Measurements from ENCODE around the gene PARN. TPM values are rescaled to one million over a fixed set of nuclear protein-coding genes. Genes with fewer than 3 reads are reported as not detected.

PARN gene
- polyA plus RNA-seq, 1 donor from 2014 or later: 53.5 TPM

- no peak overlapping the region for H3K4me3 Mint-ChIP-seq
- H3K36me3 Mint-ChIP-seq: peaks cover 21% of the 10 kb centered on the region
- H3K27me3 Mint-ChIP-seq: no peaks in the 10 kb centered on the region
- no peak overlapping the region for H3K27ac Mint-ChIP-seq
- no peaks in the 10 kb centered on the region for H3K4me1 Mint-ChIP-seq
- peaks cover 0 to 4% (median 0%) of the 10 kb centered on the region in 3 donors for H3K9me3 Mint-ChIP-seq
These were observed 90.4 kb downstream of the PARN start for GRCh38 chr16:14539631-14540030.

DNA sequence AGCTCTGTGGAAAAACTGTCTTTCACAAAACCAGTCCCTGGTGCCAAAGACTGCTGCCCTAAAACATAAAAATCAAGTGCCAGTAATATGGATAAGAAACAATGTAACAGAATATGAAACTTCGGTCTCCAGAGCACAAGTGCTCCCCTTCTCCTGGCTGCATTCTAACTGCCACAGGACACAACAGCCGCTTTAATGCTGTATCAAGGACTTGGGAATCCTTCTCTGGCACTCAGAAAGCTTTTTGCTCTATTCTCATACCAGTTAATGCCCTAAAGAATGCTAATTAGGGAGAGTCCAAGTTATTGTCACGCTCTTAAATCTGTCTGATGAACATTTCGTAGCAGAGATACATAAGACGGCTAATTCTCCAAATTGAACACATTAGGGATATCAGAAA lies 90.9 kb downstream of the PARN start:
- Mint-ChIP-seq H3K4me1 (no peaks in the 10 kb centered on the region), H3K27me3 (no peaks in the 10 kb centered on the region), H3K4me3 (no peak overlapping the region), H3K27ac (no peak overlapping the region), H3K36me3 (peaks cover 21% of the 10 kb centered on the region), H3K9me3 (peaks cover 0 to 4% (median 0%) of the 10 kb centered on the region in 3 donors)

- Mint-ChIP-seq H3K4me1 (no peaks in the 10 kb centered on the region), H3K4me3 (no peak overlapping the region), H3K36me3 (peaks cover 18% of the 10 kb centered on the region), H3K27ac (no peak overlapping the region), H3K9me3 (peaks cover 0 to 4% (median 0%) of the 10 kb centered on the region in 3 donors), H3K27me3 (no peaks in the 10 kb centered on the region)
These were observed 91.5 kb downstream of the PARN start for GRCh38 chr16:14538604-14539003.

DNA sequence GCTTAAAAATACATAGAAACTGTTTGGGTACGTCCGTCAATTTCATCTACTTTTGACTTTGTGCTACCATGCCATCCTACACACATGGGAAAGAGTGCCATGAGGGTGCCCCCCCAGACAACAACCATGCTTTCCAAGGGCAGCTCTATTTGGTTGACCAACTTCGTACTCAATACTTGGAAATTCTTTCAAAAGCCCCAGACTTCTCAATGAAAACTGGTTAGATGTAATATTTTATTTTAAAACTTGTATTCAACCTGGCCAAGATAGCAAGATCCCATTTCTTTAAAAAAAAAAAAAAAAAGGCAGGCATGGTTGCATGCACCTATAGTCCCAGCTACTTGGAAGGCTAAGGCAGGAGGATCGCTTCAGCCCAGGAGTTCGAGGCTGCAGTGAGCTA lies 98.4 kb downstream of the PARN start:
- H3K27ac Mint-ChIP-seq: no peak overlapping the region
- H3K27me3 Mint-ChIP-seq: no peaks in the 10 kb centered on the region
- H3K4me3 Mint-ChIP-seq: no peak overlapping the region
- no peaks in the 10 kb centered on the region for H3K9me3 Mint-ChIP-seq
- H3K36me3 Mint-ChIP-seq: peaks cover 5% of the 10 kb centered on the region
- H3K4me1 Mint-ChIP-seq: peaks cover 4 to 6% (median 5%) of the 10 kb centered on the region in 3 donors

GRCh38 chr16:14531101-14531500 lies 99.0 kb downstream of the PARN start:
- Mint-ChIP-seq H3K4me3 (no peak overlapping the region), H3K4me1 (peaks cover 4 to 6% (median 5%) of the 10 kb centered on the region in 3 donors), H3K36me3 (peaks cover 6% of the 10 kb centered on the region), H3K27me3 (no peaks in the 10 kb centered on the region), H3K27ac (no peak overlapping the region), H3K9me3 (no peaks in the 10 kb centered on the region)

DNA sequence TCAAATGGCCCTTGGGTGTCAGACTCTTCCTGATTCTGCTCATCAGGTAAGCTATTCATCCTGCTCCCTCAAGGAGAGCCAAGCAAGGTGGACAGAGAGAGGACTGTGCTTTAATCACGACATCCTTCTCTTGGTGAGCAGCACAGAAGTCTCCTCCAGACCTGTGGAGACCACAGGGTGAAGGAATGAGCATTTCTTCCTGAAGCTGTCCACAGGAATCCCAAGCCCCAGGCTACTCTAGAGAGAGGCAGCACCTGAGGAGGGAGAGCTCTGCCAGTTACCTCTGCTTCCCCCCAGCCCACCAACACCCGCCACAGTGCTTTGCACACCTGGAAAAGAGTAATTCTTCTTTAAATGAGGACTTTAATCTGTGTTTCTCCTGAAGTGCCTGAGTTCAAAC lies 100.0 kb downstream of the PARN start:
- peak overlapping the region in 1 of 3 donors; percentile 80 for H3K27ac Mint-ChIP-seq
- H3K27me3 Mint-ChIP-seq: no peaks in the 10 kb centered on the region
- peaks cover 4 to 6% (median 5%) of the 10 kb centered on the region in 3 donors for H3K4me1 Mint-ChIP-seq
- H3K36me3 Mint-ChIP-seq: peaks cover 7% of the 10 kb centered on the region
- no peak overlapping the region for H3K4me3 Mint-ChIP-seq
- H3K9me3 Mint-ChIP-seq: no peaks in the 10 kb centered on the region

- no peaks in the 10 kb centered on the region for H3K9me3 Mint-ChIP-seq
- H3K27ac Mint-ChIP-seq: no peak overlapping the region
- peaks cover 7% of the 10 kb centered on the region for H3K36me3 Mint-ChIP-seq
- H3K27me3 Mint-ChIP-seq: no peaks in the 10 kb centered on the region
- peaks cover 4 to 6% (median 5%) of the 10 kb centered on the region in 3 donors for H3K4me1 Mint-ChIP-seq
- no peak overlapping the region for H3K4me3 Mint-ChIP-seq
These were observed 100.9 kb downstream of the PARN start for GRCh38 chr16:14529010-14529669.

- peaks cover 7% of the 10 kb centered on the region for H3K36me3 Mint-ChIP-seq
- H3K27me3 Mint-ChIP-seq: no peaks in the 10 kb centered on the region
- H3K4me1 Mint-ChIP-seq: peaks cover 4 to 7% (median 5%) of the 10 kb centered on the region in 3 donors
- no peak overlapping the region for H3K27ac Mint-ChIP-seq
- H3K9me3 Mint-ChIP-seq: no peaks in the 10 kb centered on the region
- H3K4me3 Mint-ChIP-seq: no peak overlapping the region
These were observed 101.8 kb downstream of the PARN start for GRCh38 chr16:14528306-14528705.

- Mint-ChIP-seq H3K27me3 (no peaks in the 10 kb centered on the region), H3K36me3 (peaks cover 7% of the 10 kb centered on the region), H3K9me3 (no peaks in the 10 kb centered on the region), H3K4me1 (peaks cover 4 to 9% (median 5%) of the 10 kb centered on the region in 3 donors), H3K4me3 (no peak overlapping the region), H3K27ac (peak overlapping the region in 1 of 3 donors; percentile 62)
These were observed 102.5 kb downstream of the PARN start for GRCh38 chr16:14527411-14528044.

- H3K9me3 Mint-ChIP-seq: no peaks in the 10 kb centered on the region
- H3K27me3 Mint-ChIP-seq: no peaks in the 10 kb centered on the region
- H3K27ac Mint-ChIP-seq: no peak overlapping the region
- H3K36me3 Mint-ChIP-seq: peaks cover 7% of the 10 kb centered on the region
- H3K4me1 Mint-ChIP-seq: peaks cover 4 to 9% (median 5%) of the 10 kb centered on the region in 3 donors
- peak overlapping the region in 1 of 4 donors; percentile 22 for H3K4me3 Mint-ChIP-seq
These were observed 104.5 kb downstream of the PARN start for GRCh38 chr16:14525596-14525995.

DNA sequence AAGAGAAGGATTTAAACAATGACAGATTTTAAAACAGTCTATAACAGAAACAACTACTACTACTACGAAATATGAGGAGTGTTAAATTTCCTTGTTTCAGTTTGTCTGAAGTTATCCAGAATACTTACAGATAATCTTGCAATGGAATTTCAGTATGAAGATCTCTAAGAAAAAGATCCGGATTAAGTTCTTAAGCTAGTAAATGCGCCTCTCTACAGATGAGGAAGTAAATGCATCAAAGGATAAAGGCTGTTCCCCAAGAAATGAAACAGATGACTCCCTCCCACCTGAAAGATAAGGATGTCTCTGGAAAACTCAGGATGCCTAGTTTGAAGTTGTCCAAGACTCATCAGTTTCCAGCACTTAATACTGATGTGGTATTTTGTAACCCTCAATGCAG lies 105.1 kb downstream of the PARN start:
- Mint-ChIP-seq H3K4me3 (no peak overlapping the region), H3K27me3 (no peaks in the 10 kb centered on the region), H3K27ac (no peak overlapping the region), H3K4me1 (peaks cover 4 to 10% (median 5%) of the 10 kb centered on the region in 3 donors), H3K9me3 (no peaks in the 10 kb centered on the region), H3K36me3 (peaks cover 7% of the 10 kb centered on the region)

- Mint-ChIP-seq H3K4me1 (peaks cover 0 to 7% (median 4%) of the 10 kb centered on the region in 3 donors), H3K4me3 (no peak overlapping the region), H3K27me3 (no peaks in the 10 kb centered on the region), H3K27ac (no peak overlapping the region), H3K36me3 (peaks cover 2% of the 10 kb centered on the region), H3K9me3 (no peaks in the 10 kb centered on the region)
These were observed 106.4 kb downstream of the PARN start for GRCh38 chr16:14523632-14524031.

DNA sequence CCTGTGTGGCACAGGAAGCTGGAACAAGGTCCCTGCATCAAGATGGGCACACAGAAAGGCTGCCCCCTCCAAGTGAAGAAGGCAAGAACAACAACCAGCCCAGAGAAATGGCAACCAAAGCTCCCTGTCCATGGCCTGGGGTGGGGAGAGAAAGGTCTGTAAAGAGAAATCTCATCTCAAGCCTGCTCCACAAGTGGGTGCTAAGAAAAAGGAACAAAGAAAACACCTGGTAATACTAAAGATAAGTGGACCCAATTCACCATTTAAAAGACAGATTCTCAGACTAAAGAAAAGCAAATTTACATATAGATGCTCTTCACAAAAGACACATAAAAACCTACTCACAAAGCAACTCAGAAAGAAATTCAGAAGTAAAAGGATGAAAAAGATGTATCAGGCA lies 107.4 kb downstream of the PARN start:
- Mint-ChIP-seq H3K9me3 (no peaks in the 10 kb centered on the region), H3K36me3 (peaks cover 2% of the 10 kb centered on the region), H3K4me1 (peaks cover 0 to 7% (median 4%) of the 10 kb centered on the region in 3 donors), H3K27me3 (no peaks in the 10 kb centered on the region), H3K27ac (no peak overlapping the region), H3K4me3 (no peak overlapping the region)

DNA sequence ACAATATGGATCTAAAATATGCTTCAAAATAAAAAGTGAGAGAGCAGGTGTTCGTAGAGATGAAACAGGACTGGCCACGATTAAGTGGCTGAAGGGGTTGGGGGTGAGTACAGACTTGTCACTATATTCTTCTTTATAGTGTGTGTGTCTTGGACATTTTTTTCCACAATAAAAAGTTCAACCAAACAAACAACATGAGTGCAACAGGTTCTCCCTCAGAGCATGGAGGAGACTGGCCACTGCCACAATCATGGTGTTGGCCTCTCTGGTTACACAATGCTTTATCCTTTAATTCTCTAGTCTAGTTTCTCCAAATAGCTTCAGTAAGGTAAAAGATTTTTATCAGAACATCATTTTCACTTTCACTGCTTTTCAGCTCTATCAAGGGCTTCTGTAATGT lies 109.3 kb downstream of the PARN start:
- H3K9me3 Mint-ChIP-seq: no peaks in the 10 kb centered on the region
- H3K4me3 Mint-ChIP-seq: no peak overlapping the region
- H3K4me1 Mint-ChIP-seq: peaks cover 0 to 7% (median 5%) of the 10 kb centered on the region in 3 donors
- no peaks in the 10 kb centered on the region for H3K27me3 Mint-ChIP-seq
- no peak overlapping the region for H3K27ac Mint-ChIP-seq
- peaks cover 3% of the 10 kb centered on the region for H3K36me3 Mint-ChIP-seq

DNA sequence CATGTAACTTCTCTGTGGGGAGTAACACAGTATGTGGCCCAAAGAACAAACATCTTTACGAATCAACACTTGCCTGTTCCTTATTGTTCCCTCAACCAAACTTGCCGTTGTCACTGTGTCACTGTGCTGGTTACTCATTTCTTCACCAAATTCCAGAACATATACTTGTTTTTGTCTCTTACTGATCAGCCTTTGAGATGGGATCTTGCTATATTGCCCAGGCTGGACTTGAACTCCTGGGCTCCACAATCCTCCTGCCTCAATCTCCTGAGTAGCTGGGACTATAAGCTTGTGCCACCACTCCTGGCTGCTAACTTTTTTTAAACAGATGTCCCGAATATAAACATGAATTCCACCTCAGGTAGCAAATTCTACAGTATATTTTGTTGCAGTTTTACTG lies 115.1 kb downstream of the PARN start:
- Mint-ChIP-seq H3K4me3 (no peak overlapping the region), H3K27me3 (no peaks in the 10 kb centered on the region), H3K4me1 (peaks cover 0 to 5% (median 4%) of the 10 kb centered on the region in 3 donors), H3K27ac (no peak overlapping the region), H3K36me3 (peaks cover 6% of the 10 kb centered on the region), H3K9me3 (no peaks in the 10 kb centered on the region)

All from IgD-negative memory B cell (primary cell).